T-helper 1 cell treated with Interleukin-12 subunit alpha and Interleukin-12 subunit beta and Interleukin-4 antibody, amounts not matched to agents 30 μg/mL and 1 μg/mL, for 36 hours (primary cell): ENCODE data around the gene ALDH3A2.

Source experiments
- H3K27ac Mint-ChIP-seq: one replicate; pipeline ENCODE4 v1.8.0; 2021; ENCODE audit warnings: mild to moderate bottlenecking, mixed read lengths
- H3K27me3 Mint-ChIP-seq: one replicate; pipeline ENCODE4 v1.8.0; 2021; ENCODE audit warnings: low read depth, mixed read lengths
- H3K36me3 Mint-ChIP-seq: one replicate; pipeline ENCODE4 v1.8.0; 2021; ENCODE audit warnings: low read depth, mixed read lengths
- H3K4me1 Mint-ChIP-seq: one replicate; pipeline ENCODE4 v1.8.0; 2021; ENCODE audit warnings: low read depth, mixed read lengths
- H3K4me3 Mint-ChIP-seq: one replicate; pipeline ENCODE4 v1.8.0; 2021; ENCODE audit warnings: mild to moderate bottlenecking, moderate library complexity, mixed read lengths
- H3K9me3 Mint-ChIP-seq: one replicate; pipeline ENCODE4 v1.8.0; 2021; ENCODE audit warnings: mixed read lengths

Gene ALDH3A2

DNA sequence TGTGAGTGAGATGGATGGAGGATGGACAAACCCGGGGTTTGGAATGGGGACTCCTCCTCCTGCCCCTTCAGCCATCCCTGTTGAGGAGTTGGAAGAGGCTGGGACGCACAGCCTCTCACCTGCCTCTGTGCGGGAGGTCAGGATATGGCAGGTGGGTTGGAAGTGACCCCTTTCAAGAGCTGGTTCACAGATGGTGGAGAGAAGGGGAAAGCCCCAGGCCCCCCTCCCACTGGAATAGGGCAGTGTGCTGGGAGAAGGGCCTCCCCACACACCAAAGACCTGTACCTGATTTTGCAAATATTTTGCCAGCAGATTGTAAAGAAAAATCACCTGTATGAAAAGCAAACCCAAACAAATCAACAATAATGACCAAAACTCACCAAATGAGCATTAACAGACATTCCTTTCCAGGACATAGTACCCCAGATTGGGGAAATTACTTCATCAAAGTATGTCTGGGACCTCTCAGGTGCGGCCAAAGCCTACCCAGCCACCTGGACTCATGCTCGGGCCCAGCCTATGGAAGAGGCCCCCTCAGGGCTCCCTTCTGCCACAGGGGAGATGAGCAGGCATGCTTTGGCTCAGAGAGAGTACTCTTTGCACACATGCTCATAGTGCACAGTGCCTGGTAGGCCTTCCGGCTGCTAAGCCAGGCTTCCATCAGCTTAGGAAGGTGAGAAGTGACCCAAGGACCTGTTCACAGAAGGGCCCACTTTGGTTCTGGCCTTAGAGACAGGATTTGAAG, 60.1 kb downstream of the ALDH3A2 start:
- H3K27ac Mint-ChIP-seq: no peak overlapping the region

DNA sequence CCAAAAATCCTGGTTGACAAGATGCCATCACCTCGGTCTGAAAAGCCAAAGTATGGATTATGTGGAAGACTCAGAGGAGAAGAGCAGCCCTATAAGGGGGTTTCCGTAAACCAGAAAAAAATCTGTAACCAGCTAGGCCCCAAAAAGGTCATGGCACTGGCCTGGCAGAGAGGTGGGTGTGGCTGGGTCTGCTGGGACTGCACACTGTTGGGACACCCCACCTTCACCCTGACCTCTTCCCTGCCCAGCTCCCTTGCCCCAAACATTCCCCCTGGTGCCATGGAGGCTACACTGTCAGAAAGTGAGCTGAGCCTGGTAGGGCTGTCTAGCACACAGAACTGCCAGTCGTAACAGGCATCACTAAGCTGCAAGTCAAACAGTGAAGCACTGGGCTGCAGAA, 61.3 kb downstream of the ALDH3A2 start:
- no peaks in the 10 kb centered on the region for H3K27me3 Mint-ChIP-seq
- H3K4me1 Mint-ChIP-seq: no peaks in the 10 kb centered on the region
- H3K4me3 Mint-ChIP-seq: no peak overlapping the region

More for the DNA sequence above, 60.1 kb downstream of the ALDH3A2 start:
- H3K36me3 Mint-ChIP-seq: no peaks in the 10 kb centered on the region
- no peak overlapping the region for H3K4me3 Mint-ChIP-seq
- no peaks in the 10 kb centered on the region for H3K27me3 Mint-ChIP-seq
- H3K9me3 Mint-ChIP-seq: no peaks in the 10 kb centered on the region
- H3K4me1 Mint-ChIP-seq: no peaks in the 10 kb centered on the region

DNA sequence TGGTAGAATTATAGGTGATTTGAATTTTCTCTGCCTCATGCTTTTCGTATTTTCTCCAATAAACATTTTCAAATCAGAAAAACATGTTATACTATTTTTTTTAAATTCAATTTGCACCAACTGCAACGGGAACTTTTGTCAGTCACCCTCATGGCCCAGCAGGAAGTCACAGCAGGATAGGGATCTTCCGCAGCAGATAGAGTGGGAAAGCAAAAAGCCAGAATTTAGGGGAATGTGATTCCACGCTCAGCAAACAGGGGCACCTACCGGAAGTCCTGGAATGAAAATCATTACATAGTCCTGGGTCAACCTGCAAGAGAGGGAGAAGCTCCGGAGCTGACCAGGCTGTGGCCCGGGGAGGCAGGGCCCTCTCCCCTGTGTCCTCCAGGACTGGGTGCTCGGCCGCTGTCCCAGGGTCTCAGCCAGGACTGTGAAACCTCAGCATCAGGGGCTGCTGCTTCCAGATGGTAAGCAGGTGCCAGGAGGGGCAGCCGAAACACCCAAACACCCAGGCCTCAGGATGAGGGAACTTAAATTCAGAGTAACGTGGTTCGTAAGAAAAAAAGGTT, 64.0 kb downstream of the ALDH3A2 start:
- H3K9me3 Mint-ChIP-seq: no peaks in the 10 kb centered on the region
- no peak overlapping the region for H3K4me3 Mint-ChIP-seq
- H3K36me3 Mint-ChIP-seq: no peaks in the 10 kb centered on the region
- no peak overlapping the region for H3K27ac Mint-ChIP-seq
- H3K27me3 Mint-ChIP-seq: no peaks in the 10 kb centered on the region
- no peaks in the 10 kb centered on the region for H3K4me1 Mint-ChIP-seq

More for the DNA sequence above, 61.3 kb downstream of the ALDH3A2 start:
- Mint-ChIP-seq H3K36me3 (no peaks in the 10 kb centered on the region), H3K27ac (no peak overlapping the region), H3K9me3 (no peaks in the 10 kb centered on the region)

DNA sequence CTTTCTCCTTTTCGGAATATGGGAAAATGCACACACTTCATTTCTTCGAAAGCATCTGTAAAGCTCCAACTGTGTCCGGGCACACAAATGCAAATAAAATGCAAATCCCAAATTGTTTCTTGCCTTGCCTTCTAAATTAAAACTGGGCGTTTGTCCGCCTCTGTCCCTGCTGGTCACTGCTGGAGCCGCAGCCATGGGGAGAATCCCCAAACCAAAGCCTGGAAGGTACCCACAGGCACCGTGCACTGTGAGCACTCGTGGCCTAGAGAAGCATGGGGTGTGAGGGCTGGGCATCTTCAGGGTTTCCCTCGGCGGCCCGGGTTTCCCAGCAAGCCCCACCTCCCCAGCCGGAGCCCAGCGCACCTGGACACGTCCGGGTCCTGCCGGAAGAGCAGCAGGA, 64.9 kb downstream of the ALDH3A2 start:
- Mint-ChIP-seq H3K9me3 (no peaks in the 10 kb centered on the region), H3K36me3 (no peaks in the 10 kb centered on the region), H3K4me3 (no peak overlapping the region), H3K27me3 (no peaks in the 10 kb centered on the region), H3K4me1 (no peaks in the 10 kb centered on the region), H3K27ac (no peak overlapping the region)

DNA sequence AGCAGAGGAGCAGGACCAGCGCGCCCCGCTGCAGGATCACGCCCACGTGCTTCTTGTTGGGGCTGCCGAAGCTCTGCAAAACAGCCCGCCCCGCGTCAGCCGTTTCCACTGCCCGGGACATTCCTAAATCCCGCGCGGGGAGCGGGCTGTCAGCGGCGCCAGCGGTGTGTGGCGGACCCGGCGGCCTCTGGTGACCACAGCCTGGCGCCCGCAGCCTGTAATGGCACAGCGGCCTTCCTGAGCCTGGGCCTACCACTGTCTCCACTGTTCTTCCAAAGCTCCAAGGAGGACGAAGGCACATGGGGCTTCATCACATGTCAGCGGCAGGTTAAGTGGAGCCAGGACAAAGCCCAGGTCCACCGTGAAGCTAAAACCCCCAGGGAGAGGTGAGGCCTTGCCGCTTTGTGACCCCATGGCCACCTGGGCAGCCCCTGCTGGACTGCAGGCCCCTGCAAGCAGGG, 65.4 kb downstream of the ALDH3A2 start:
- H3K27ac Mint-ChIP-seq: no peak overlapping the region

DNA sequence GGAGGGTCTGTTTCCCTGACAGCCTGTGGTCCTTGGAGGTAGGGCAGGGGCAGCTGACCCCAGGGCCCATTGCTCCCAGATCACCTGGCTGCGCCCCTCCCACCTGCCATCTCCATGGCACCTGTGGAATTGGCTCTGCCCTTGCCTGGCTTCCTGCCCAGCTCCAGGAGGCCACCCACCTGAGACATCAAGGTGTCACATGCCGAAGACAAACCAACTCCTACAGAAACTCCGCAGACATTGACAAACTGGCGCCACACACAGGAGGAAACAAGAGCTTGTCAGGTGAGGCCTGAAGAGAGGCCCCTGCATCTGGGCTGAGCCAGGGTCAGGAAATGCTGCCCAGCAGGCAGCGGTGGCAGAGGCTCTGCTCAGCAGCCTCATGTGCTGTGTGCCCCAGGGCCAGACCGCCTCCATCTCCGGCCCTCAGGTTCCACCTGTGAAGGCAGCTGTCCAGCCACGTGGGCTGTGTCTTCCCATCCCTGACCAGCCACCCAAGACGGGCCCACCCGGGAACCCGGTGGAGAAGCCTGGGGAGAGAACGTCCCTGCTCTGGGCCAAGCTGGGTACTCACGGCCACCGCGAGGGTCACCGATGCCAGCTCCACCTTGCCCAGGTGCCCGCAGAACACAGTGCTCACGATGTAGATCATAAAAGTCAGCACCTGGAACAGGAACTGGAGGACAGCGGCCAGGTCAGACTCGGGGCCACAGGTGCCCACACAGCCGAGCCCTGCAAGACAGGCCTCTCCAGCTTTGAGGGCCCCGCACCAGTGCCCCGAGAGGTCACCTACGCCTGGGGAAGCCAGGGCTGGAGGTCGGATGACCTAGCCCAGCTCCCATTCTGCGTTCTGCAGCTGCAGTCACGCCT, 66.2 kb downstream of the ALDH3A2 start:
- no peak overlapping the region for H3K4me3 Mint-ChIP-seq
- no peaks in the 10 kb centered on the region for H3K27me3 Mint-ChIP-seq
- no peak overlapping the region for H3K27ac Mint-ChIP-seq
- H3K4me1 Mint-ChIP-seq: no peaks in the 10 kb centered on the region
- H3K9me3 Mint-ChIP-seq: no peaks in the 10 kb centered on the region
- no peaks in the 10 kb centered on the region for H3K36me3 Mint-ChIP-seq

More for the DNA sequence above, 65.4 kb downstream of the ALDH3A2 start:
- Mint-ChIP-seq H3K27me3 (no peaks in the 10 kb centered on the region), H3K9me3 (no peaks in the 10 kb centered on the region), H3K36me3 (no peaks in the 10 kb centered on the region), H3K4me3 (no peak overlapping the region), H3K4me1 (no peaks in the 10 kb centered on the region)

DNA sequence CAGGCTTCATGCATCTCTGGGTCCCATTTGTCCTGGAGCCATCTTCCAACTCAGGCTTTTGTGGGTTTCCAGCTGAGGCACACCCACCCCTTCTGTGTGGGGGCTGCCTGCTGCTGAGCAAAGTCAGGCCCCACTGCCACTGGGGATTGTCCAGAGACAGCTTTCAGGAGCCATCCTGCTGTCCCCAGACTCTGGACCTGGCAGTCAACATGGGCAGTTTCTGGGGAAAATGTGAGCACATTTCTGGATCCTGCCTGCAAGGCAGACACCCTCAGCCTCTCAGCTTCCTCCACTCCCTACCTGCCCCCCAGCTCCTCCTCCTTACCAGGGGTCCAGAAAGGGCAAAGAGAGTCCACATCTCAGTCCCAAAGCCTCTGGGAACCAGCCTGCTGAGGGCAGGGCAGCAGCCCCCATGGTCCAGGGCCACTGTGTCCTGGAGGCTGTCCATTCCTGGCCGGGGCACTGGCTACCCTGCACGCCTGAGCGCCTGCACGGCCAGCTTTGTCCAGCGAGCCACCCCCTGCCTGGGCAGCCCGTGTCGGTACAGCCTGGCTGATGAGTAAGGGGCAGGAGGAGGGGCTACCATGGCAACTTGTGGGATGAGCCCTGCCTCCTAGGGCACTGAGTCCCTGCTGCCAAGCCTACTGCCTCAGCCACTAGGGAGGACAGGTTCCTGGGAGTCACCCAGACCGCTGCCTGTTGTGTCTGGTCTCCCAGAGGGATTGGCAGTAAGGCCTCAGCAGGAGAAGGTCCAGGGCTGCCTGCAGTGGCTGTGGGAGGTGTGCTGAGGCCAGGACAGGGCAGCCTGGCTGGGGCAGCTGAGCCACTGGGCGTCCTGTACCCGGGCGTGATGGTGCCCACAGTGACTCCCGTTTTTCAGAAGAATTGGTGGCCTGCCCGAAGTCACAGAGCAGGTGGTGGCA, 67.8 kb downstream of the ALDH3A2 start, which contains the start of gene SLC47A2:
Gene SLC47A2 (minus strand): TSS at position 477 of the 923 bp plus-strand sequence. CDS start 29 bp downstream, at position 448.
- Mint-ChIP-seq H3K27me3 (no peaks in the 10 kb centered on the region), H3K4me1 (no peaks in the 10 kb centered on the region), H3K27ac (no peak within 1 kb of the TSS), H3K36me3 (no peaks in the 10 kb centered on the region), H3K9me3 (no peaks in the 10 kb centered on the region), H3K4me3 (no peak within 1 kb of the TSS)

DNA sequence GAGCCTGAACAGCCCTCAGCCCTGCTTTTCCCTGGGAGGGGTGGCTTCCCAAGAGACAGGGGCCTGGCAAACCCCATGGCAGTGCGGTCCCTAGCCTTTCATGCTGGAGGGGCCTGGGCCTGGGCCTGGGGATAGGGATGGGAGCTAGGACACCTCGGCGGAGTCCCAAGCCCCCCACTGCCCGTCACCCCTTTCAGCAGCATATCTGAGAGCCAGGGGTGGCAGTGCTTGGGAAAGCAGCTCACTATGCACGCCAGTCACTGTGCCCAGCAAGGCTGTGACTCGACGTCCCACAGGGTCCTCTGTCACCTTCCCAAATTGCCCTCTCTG, 68.4 kb downstream of the ALDH3A2 start:
- no peaks in the 10 kb centered on the region for H3K36me3 Mint-ChIP-seq
- no peak overlapping the region for H3K27ac Mint-ChIP-seq
- H3K4me1 Mint-ChIP-seq: no peaks in the 10 kb centered on the region
- no peaks in the 10 kb centered on the region for H3K9me3 Mint-ChIP-seq
- H3K4me3 Mint-ChIP-seq: no peak overlapping the region
- H3K27me3 Mint-ChIP-seq: no peaks in the 10 kb centered on the region

DNA sequence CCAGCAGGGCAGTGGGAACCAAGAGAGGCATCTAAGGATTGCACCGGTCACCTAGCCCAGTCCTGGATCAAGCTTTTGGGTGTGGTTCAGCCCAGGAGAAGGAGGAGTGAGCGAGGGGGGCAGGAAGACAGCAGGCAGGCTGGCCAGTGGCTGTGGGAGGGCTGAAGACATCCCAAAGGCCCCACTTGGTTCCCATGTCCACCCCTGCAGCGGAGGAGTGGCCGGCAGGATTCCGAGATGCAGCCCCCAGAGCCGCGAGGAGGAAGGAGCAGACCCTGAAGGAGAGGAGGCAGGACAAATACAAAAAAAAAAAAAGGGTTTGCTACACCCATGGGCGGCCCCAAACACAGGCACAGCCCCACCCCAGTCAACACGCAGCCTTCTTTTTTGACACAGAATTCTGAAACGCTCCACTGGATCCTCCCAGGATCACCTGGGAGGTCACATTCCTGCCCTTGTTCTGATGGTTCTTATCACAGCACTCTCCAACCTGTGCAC, 68.9 kb downstream of the ALDH3A2 start:
- Mint-ChIP-seq H3K4me1 (no peaks in the 10 kb centered on the region), H3K27ac (no peak overlapping the region), H3K9me3 (no peaks in the 10 kb centered on the region), H3K36me3 (no peaks in the 10 kb centered on the region), H3K27me3 (peaks cover 3% of the 10 kb centered on the region), H3K4me3 (no peak overlapping the region)

DNA sequence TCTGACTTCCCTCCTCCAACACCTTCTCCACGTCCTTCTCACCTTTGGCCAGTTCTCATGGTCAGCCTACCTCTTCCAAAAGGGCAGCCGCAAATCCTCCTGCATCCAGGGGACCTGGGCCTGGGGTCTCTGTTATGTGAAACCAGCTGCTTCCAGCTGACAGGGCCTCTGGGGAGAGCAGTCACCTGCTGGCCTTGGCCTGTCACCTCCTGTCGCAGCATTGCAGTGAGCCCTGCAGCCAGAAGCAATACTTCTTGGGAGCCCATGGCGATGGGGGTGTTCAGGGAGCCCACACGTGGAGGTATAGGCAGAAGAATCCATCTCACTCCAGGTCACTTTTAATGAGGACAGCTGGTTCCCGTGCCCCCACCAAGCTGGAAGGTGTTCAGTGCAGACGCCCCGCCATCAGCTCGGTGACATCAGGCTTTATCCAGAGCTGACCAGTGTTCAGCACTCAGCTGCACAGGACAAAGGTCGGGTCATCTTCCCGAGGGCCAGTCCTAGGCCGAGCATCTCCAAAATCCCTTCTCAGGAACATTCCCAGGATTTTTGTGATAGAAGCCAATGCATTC, 69.6 kb downstream of the ALDH3A2 start:
- no peaks in the 10 kb centered on the region for H3K4me1 Mint-ChIP-seq
- H3K36me3 Mint-ChIP-seq: no peaks in the 10 kb centered on the region
- H3K4me3 Mint-ChIP-seq: no peak overlapping the region

DNA sequence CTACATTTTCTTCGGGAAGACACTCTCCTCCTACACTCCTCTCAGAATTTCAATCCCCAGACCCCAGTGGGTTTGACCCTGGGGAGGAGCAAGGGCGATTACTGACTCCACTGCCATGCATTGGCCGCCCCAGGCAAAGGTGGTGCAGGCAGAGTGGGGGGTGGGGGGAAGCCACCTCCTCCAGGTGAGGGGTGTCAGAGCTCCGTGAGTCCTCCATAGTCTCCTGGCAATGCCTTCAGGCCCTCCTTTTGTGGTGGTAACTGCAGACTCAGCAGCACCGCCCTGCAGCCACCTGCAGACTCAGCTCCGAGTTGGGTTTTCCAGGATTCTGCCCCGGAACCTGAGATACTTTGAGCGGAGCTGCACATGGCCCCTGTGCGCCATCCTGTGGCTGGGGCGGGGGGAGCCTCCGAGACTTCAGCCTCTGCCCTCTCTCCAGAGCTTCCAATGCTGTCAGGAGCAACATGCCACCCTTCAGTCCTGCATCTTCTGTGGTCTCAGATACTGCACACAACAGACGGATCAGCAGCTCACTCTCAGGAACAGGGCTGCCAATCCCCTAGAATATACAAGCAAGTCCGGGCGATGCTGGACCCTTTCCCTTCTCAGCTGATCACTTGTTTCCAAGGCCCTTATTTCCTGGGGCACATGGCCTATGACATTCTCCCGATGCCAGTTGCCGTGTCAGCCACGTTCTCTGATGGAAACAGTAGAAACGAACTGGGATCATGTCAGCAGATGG, 70.2 kb downstream of the ALDH3A2 start:
- no peaks in the 10 kb centered on the region for H3K36me3 Mint-ChIP-seq
- H3K4me1 Mint-ChIP-seq: no peaks in the 10 kb centered on the region
- H3K4me3 Mint-ChIP-seq: no peak overlapping the region
- no peaks in the 10 kb centered on the region for H3K9me3 Mint-ChIP-seq
- no peak overlapping the region for H3K27ac Mint-ChIP-seq
- peaks cover 3% of the 10 kb centered on the region for H3K27me3 Mint-ChIP-seq

More for the DNA sequence above, 69.6 kb downstream of the ALDH3A2 start:
- Mint-ChIP-seq H3K9me3 (no peaks in the 10 kb centered on the region), H3K27me3 (peaks cover 3% of the 10 kb centered on the region), H3K27ac (peak overlapping the region; percentile 27)

DNA sequence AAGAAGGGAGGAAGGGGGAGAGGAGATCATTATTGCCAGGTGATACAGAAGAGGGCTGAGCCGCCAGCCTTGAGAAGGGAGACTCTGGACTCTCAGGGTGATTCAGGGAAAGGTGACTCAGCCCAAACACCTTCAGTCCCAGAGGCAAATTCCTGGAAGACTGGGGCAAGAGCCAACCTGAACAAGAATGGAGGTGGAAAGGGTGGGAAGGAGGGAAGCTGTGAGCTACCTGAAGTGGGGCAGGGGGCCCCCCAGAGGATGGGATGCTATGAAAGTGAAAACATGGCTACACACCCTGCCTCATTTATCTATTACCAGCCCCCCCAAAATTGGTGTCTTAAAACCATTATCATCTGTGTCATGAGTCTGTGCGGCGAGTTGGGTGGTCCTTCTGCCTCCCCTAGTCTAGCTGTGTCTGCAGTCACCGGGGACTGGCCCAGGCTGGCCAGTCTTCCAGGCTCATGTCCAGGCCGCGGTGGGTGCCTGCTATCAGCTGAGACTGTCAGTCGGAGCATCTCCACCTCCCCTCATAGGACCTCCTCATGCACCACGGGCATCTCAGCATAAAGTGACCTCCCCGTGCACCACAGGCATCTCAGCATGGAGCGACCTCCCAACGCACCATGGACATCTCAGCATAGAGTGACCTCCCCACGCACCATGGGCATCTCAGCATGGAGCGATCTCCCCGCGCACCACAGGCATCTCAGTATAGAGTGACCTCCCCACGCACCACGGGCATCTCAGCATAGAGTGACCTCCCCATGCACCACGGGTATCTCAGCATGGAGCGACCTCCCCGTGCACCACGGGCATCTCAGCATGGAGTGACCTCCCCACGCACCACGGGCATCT, 71.0 kb downstream of the ALDH3A2 start:
- H3K27ac Mint-ChIP-seq: no peak overlapping the region

More for the DNA sequence above, 71.0 kb downstream of the ALDH3A2 start:
- Mint-ChIP-seq H3K9me3 (no peaks in the 10 kb centered on the region), H3K4me1 (no peaks in the 10 kb centered on the region), H3K36me3 (no peaks in the 10 kb centered on the region), H3K27me3 (peaks cover 6% of the 10 kb centered on the region), H3K4me3 (no peak overlapping the region)
